MM.1S (cell line): ENCODE measurements around the gene GABRP.

ENCODE experiments used
- DNase-seq: peaks from one replicate; pipeline ENCODE4 v3.0.0-alpha.2; 2015
- H2AFZ ChIP-seq: fragments of 300-600 bp; sonication (generic); 2 replicates; pipeline ENCODE4 v1.6.0; 2016; ENCODE audit warnings: antibody characterized with exemption, low read length
- H3F3A ChIP-seq: fragments of 300-600 bp; sonication (generic); 2 replicates; pipeline ENCODE4 v1.6.1; 2016; ENCODE audit warnings: mild to moderate bottlenecking, antibody characterized with exemption, low read length, moderate library complexity, mixed read lengths; ENCODE audit not compliant: insufficient read depth
- H3K27ac ChIP-seq: fragments of 300-600 bp; sonication (generic); 2 replicates; pipeline ENCODE4 v1.5.1; 2016; ENCODE audit warnings: mild to moderate bottlenecking, low read length
- H3K27me3 ChIP-seq: fragments of 300-600 bp; sonication (generic); replicated peaks from 2 replicates; pipeline ENCODE4 v1.6.0; 2016; ENCODE audit warnings: low read length; ENCODE audit not compliant: insufficient read depth
- H3K36me3 ChIP-seq: fragments of 300-600 bp; sonication (generic); replicated peaks from 2 replicates; pipeline ENCODE4 v1.6.1; 2016; ENCODE audit warnings: mild to moderate bottlenecking, low read length, mixed read lengths; ENCODE audit not compliant: insufficient read depth
- H3K4me1 ChIP-seq: fragments of 300-600 bp; sonication (generic); 2 replicates; pipeline ENCODE4 v1.6.1; 2016; ENCODE audit warnings: low read length, mixed read lengths
- H3K4me2 ChIP-seq: fragments of 300-600 bp; sonication (generic); 2 replicates; pipeline ENCODE4 v1.6.0; 2016; ENCODE audit warnings: low read depth, low read length
- H3K4me3 ChIP-seq: fragments of 300-600 bp; sonication (generic); 2 replicates; pipeline ENCODE4 v1.5.1; 2016; ENCODE audit warnings: low read length, mixed read lengths
- H3K79me2 ChIP-seq: fragments of 300-600 bp; sonication (generic); 2 replicates; pipeline ENCODE4 v1.6.1; 2016; ENCODE audit warnings: mixed run types, low read length, mixed read lengths
- H3K9ac ChIP-seq: fragments of 300-600 bp; sonication (generic); 2 replicates; pipeline ENCODE4 v1.6.1; 2016; ENCODE audit warnings: low read length, mixed read lengths
- H3K9me2 ChIP-seq: fragments of 300-600 bp; sonication (generic); replicated peaks from 2 replicates; pipeline ENCODE4 v1.6.1; 2016; ENCODE audit warnings: mild to moderate bottlenecking, low read length, mixed read lengths; ENCODE audit not compliant: insufficient read depth
- H3K9me3 ChIP-seq: fragments of 300-600 bp; sonication (generic); replicated peaks from 2 replicates; pipeline ENCODE4 v1.6.1; 2016; ENCODE audit warnings: mild to moderate bottlenecking, low read length, mixed read lengths; ENCODE audit not compliant: insufficient read depth
- H4K20me1 ChIP-seq: fragments of 300-600 bp; sonication (generic); 2 replicates; pipeline ENCODE4 v1.6.1; 2016; ENCODE audit warnings: mild to moderate bottlenecking, low read length, moderate library complexity, mixed read lengths; ENCODE audit not compliant: insufficient read depth
- EZH2 ChIP-seq: fragments of 300-600 bp; sonication (generic); optimal IDR thresholded peaks from 2 replicates; pipeline ENCODE3; 2017; ENCODE audit warnings: low read depth, mild to moderate bottlenecking, antibody characterized with exemption, low read length, mixed read lengths
- EZH2phosphoT487 ChIP-seq: fragments of 300-600 bp; sonication (generic); IDR thresholded peaks from 2 replicates; pipeline ENCODE4 v1.6.1; 2018; ENCODE audit warnings: antibody characterized with exemption, low read length
- TF ChIP-seq, protein P1 (sequence below): fragments of 300-600 bp; sonication (generic); IDR thresholded peaks from 2 replicates; pipeline ENCODE4 v1.5.1; 2016; ENCODE audit warnings: antibody characterized with exemption, low read length, mixed read lengths

Gene GABRP

GRCh38 chr5:170741801-170742200, 41.7 kb upstream of the GABRP start:
- no peak overlapping the region for H3K4me3 ChIP-seq
- TF ChIP-seq EZH2: no peak
- no peak for TF ChIP-seq EZH2phosphoT487
- no peak overlapping the region for H3K27ac ChIP-seq
- H3K9ac ChIP-seq: no peak overlapping the region
- no peaks in the 10 kb centered on the region for H3K36me3 ChIP-seq
- H3K27me3 ChIP-seq: no peaks in the 10 kb centered on the region
- peaks cover 14% of the 10 kb centered on the region for H3F3A ChIP-seq
- no peak overlapping the region for H2AFZ ChIP-seq
- H3K4me2 ChIP-seq: no peak overlapping the region
- H3K9me2 ChIP-seq: no peaks in the 10 kb centered on the region
- H3K4me1 ChIP-seq: peaks cover 19% of the 10 kb centered on the region
- H3K9me3 ChIP-seq: no peaks in the 10 kb centered on the region
- DNase-seq: no peak
- H3K79me2 ChIP-seq: no peaks in the 10 kb centered on the region
- no peaks in the 10 kb centered on the region for H4K20me1 ChIP-seq

- TF ChIP-seq, protein P1, sequence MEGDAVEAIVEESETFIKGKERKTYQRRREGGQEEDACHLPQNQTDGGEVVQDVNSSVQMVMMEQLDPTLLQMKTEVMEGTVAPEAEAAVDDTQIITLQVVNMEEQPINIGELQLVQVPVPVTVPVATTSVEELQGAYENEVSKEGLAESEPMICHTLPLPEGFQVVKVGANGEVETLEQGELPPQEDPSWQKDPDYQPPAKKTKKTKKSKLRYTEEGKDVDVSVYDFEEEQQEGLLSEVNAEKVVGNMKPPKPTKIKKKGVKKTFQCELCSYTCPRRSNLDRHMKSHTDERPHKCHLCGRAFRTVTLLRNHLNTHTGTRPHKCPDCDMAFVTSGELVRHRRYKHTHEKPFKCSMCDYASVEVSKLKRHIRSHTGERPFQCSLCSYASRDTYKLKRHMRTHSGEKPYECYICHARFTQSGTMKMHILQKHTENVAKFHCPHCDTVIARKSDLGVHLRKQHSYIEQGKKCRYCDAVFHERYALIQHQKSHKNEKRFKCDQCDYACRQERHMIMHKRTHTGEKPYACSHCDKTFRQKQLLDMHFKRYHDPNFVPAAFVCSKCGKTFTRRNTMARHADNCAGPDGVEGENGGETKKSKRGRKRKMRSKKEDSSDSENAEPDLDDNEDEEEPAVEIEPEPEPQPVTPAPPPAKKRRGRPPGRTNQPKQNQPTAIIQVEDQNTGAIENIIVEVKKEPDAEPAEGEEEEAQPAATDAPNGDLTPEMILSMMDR: no peak
- no peak for TF ChIP-seq EZH2phosphoT487
- TF ChIP-seq EZH2: no peak
- Histone ChIP-seq H2AFZ (no peak overlapping the region), H3K4me1 (peaks cover 19% of the 10 kb centered on the region), H3K36me3 (no peaks in the 10 kb centered on the region), H3K79me2 (no peaks in the 10 kb centered on the region), H3K9ac (no peak overlapping the region), H3K27me3 (no peaks in the 10 kb centered on the region), H3K9me3 (no peaks in the 10 kb centered on the region), H3K27ac (no peak overlapping the region), H3K4me2 (no peak overlapping the region), H3K4me3 (no peak overlapping the region), H3F3A (peaks cover 14% of the 10 kb centered on the region), H3K9me2 (no peaks in the 10 kb centered on the region), H4K20me1 (no peaks in the 10 kb centered on the region)
- no peak for DNase-seq
These were observed 39.7 kb upstream of the GABRP start for GRCh38 chr5:170743876-170744212.

DNA sequence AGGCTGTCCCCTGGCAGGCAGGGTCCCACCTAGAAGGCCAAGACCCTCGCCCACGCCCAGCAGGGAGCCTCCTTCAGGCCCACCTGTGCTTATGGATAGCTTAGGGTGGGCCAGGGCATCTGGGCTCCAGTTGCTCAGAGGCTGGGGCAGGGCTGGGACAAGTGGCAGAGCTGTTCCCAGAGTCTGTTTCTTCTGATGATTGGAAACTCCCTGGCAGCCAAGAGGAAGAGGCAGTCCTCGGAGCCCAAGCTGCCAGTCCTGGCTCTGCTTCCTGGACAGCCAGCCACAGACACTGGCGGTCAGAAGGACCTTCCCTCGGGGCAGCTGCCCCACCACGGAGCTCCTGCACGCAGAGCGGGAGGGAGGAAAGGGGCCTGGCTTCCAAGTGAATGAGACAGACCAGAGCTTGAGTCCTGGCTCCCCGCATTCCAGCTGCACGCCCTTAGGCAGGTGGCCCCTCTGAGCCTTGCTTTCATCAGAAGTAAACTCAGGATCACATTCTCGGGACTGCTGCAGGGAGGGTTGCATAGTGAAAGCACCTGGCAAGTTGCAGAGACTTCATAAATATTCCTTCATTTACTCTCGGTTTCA, 37.9 kb upstream of the GABRP start:
- TF ChIP-seq EZH2phosphoT487 (no peak), EZH2 (no peak)
- TF ChIP-seq, protein P1: no peak
- Histone ChIP-seq H3K27me3 (no peaks in the 10 kb centered on the region), H3K9me2 (no peaks in the 10 kb centered on the region), H3K4me2 (peak overlapping the region; percentile 80), H3K79me2 (no peaks in the 10 kb centered on the region), H2AFZ (peak overlapping the region; percentile 67), H3F3A (peaks cover 14% of the 10 kb centered on the region), H4K20me1 (no peaks in the 10 kb centered on the region), H3K4me1 (peaks cover 19% of the 10 kb centered on the region), H3K36me3 (no peaks in the 10 kb centered on the region), H3K9me3 (no peaks in the 10 kb centered on the region), H3K4me3 (peak overlapping the region; percentile 37), H3K9ac (peak overlapping the region; percentile 24; the same call in 1 of the 2 replicates), H3K27ac (peak overlapping the region; percentile 30; the same call in 1 of the 2 replicates)
- peak; percentile 13 for DNase-seq
